ENCODE data around the gene DNAI7. TPM values are rescaled to one million over a fixed set of nuclear protein-coding genes. Genes with fewer than 3 reads are reported as not detected.

DNAI7 gene
- total RNA-seq, 1 experiment from 2014 or later: 0.33 TPM

DNA sequence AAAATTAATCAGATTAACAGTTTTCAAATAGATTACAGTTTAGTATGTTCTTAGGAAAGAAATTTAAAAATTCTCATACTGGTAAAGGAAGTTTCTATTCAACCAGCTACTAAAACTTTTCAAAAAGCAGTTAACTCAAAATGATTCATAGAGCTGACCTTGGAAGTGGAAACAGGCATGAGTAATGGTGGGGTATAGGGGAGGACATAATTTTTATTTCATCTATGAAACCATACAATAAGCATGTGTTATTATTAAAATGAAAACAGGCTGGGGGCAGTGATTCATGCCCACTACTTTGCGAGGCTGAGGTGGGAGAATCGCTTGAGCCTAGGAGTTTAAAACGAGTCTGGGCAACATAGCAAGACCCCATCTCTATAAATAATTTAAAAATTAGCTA is 73.0 kb downstream of the DNAI7 start:
- BruUV-seq (replicated peaks): no TSS peak
- Mint-ChIP-seq H3K27ac (ENCODE audit: unreplicated experiment) (no peak overlapping the region), H3K27me3 (ENCODE audit: unreplicated experiment) (no peaks in the 10 kb centered on the region), H3K4me3 (ENCODE audit: low read depth, unreplicated experiment) (no peak overlapping the region), H3K36me3 (ENCODE audit: insufficient read depth, unreplicated experiment) (no peaks in the 10 kb centered on the region), H3K4me1 (ENCODE audit: low read depth, unreplicated experiment) (no peaks in the 10 kb centered on the region), H3K9me3 (ENCODE audit: low read depth, unreplicated experiment) (no peaks in the 10 kb centered on the region)
- CTCF ChIA-PET: no interaction called here
- TF ChIP-seq CTCF (IDR thresholded peaks at IDR 0.05; ENCODE audit: unreplicated experiment): no peak
- DNase-seq: no peak
- intact Hi-C loops (cut with micrococcal nuclease; ENCODE audit: unreplicated experiment): no loop called here

DNA sequence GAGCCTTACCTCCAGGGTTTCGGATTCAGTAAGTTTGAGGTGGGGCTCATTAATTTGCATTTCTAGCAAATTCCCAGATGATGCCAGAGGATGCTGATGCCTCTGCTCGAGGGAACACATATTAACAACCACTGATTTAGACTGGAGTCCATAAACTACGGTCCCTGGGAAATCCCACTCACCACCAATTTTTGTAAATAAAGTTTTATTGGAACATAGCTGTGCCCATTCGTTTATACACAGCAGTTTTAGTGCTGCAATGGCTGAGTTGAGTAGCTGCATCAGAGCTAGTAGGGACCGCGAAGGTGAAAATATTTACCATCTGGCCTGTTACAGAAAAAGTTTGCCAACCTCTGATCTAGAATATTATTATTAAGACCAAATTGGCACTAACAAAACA is 73.8 kb downstream of the DNAI7 start:
- CTCF ChIA-PET: no interaction called here
- Mint-ChIP-seq H3K4me3 (ENCODE audit: low read depth, unreplicated experiment) (no peak overlapping the region), H3K9me3 (ENCODE audit: low read depth, unreplicated experiment) (no peaks in the 10 kb centered on the region), H3K4me1 (ENCODE audit: low read depth, unreplicated experiment) (no peaks in the 10 kb centered on the region), H3K27ac (ENCODE audit: unreplicated experiment) (no peak overlapping the region), H3K27me3 (ENCODE audit: unreplicated experiment) (no peaks in the 10 kb centered on the region), H3K36me3 (ENCODE audit: insufficient read depth, unreplicated experiment) (no peaks in the 10 kb centered on the region)
- intact Hi-C loops (cut with micrococcal nuclease; ENCODE audit: unreplicated experiment): no loop called here
- no peak for TF ChIP-seq CTCF (IDR thresholded peaks at IDR 0.05; ENCODE audit: unreplicated experiment)
- no TSS peak for BruUV-seq (replicated peaks)
- no peak for DNase-seq

- CTCF ChIA-PET: no interaction called here
- DNase-seq: no peak
- no peaks in the 10 kb centered on the region for H3K4me1 Mint-ChIP-seq (ENCODE audit: low read depth, unreplicated experiment)
- H3K9me3 Mint-ChIP-seq (ENCODE audit: low read depth, unreplicated experiment): no peaks in the 10 kb centered on the region
- H3K27ac Mint-ChIP-seq (ENCODE audit: unreplicated experiment): no peak overlapping the region
- TF ChIP-seq CTCF (IDR thresholded peaks at IDR 0.05; ENCODE audit: unreplicated experiment): no peak
- no peaks in the 10 kb centered on the region for H3K36me3 Mint-ChIP-seq (ENCODE audit: insufficient read depth, unreplicated experiment)
- no peak overlapping the region for H3K4me3 Mint-ChIP-seq (ENCODE audit: low read depth, unreplicated experiment)
- BruUV-seq (replicated peaks): no TSS peak
- intact Hi-C loops (cut with micrococcal nuclease; ENCODE audit: unreplicated experiment): no loop called here
- no peaks in the 10 kb centered on the region for H3K27me3 Mint-ChIP-seq (ENCODE audit: unreplicated experiment)
These were observed 75.9 kb downstream of the DNAI7 start for GRCh38 chr12:25119020-25119419.

DNA sequence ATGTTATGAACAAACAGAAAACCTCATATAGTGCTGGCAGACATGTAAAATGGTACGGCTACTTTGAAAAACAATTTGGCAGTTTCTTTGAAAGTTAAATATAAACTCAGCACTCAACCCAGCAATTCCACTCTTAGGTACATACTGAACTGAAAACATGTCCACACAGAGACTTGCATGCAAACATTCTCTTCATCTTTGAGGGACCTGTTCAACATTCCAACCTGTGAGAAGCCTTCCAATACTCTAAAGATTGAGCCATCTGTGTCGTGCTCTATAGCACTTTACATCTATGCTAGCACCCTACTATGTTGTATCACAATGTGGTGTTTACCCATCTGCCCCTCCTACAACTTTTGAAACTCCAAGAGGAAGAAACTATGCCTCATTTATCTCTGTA is 79.3 kb downstream of the DNAI7 start:
- no peaks in the 10 kb centered on the region for H3K27me3 Mint-ChIP-seq (ENCODE audit: unreplicated experiment)
- H3K27ac Mint-ChIP-seq (ENCODE audit: unreplicated experiment): no peak overlapping the region
- H3K9me3 Mint-ChIP-seq (ENCODE audit: low read depth, unreplicated experiment): no peaks in the 10 kb centered on the region
- H3K4me1 Mint-ChIP-seq (ENCODE audit: low read depth, unreplicated experiment): no peaks in the 10 kb centered on the region
- intact Hi-C loops (cut with micrococcal nuclease; ENCODE audit: unreplicated experiment): no loop called here
- no peak for DNase-seq
- no peak for TF ChIP-seq CTCF (IDR thresholded peaks at IDR 0.05; ENCODE audit: unreplicated experiment)
- no TSS peak for BruUV-seq (replicated peaks)
- H3K4me3 Mint-ChIP-seq (ENCODE audit: low read depth, unreplicated experiment): no peak overlapping the region
- no peaks in the 10 kb centered on the region for H3K36me3 Mint-ChIP-seq (ENCODE audit: insufficient read depth, unreplicated experiment)
- CTCF ChIA-PET: no interaction called here

DNA sequence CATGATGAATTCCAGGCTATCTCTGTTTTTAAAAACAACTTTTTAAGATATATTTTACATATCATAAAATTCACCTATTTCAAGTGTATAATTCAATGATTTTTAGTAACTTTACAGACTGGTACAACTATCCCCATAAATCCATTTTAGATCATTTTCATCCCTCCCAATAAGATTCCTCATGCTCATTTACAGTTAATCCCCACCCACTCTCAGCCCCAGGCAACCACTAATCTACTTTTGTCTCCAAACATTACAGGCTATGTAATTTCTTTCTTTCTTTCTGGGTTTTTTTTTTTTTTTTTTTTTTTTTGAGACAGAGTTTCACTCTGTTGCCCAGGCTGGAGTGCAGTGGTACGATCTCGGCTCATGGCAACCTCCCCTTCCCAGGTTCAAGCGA is 81.3 kb downstream of the DNAI7 start:
- Mint-ChIP-seq H3K27me3 (ENCODE audit: unreplicated experiment) (no peaks in the 10 kb centered on the region), H3K4me3 (ENCODE audit: low read depth, unreplicated experiment) (no peak overlapping the region), H3K36me3 (ENCODE audit: insufficient read depth, unreplicated experiment) (no peaks in the 10 kb centered on the region), H3K9me3 (ENCODE audit: low read depth, unreplicated experiment) (peaks cover 4% of the 10 kb centered on the region), H3K27ac (ENCODE audit: unreplicated experiment) (no peak overlapping the region), H3K4me1 (ENCODE audit: low read depth, unreplicated experiment) (no peaks in the 10 kb centered on the region)
- TF ChIP-seq CTCF (IDR thresholded peaks at IDR 0.05; ENCODE audit: unreplicated experiment): no peak
- no peak for DNase-seq
- CTCF ChIA-PET: no interaction called here
- intact Hi-C loops (cut with micrococcal nuclease; ENCODE audit: unreplicated experiment): no loop called here
- BruUV-seq (replicated peaks): no TSS peak

Data from Calu3 (cell line).